Tibial nerve (tissue), 3 donors: Measurements from ENCODE around the gene ATE1.

ENCODE experiments used
- CTCF ChIP-seq, 5 experiments: fragments of 200-600 bp in 3 of 5; fragments of 450-650 bp in 2 of 5; sonication (generic) in 3 of 5; IDR thresholded peaks; one replicate each; pipeline ENCODE4 v1.5.1; 2016 to 2019; ENCODE audit warnings: antibody characterized with exemption in 5 of 5, mild to moderate bottlenecking in 3 of 5, moderate library complexity in 2 of 5
- POLR2A ChIP-seq, 2 donors: fragments of 450-650 bp; IDR thresholded peaks; one replicate each; pipeline ENCODE4 v1.6.1; 2017; ENCODE audit warnings: antibody characterized with exemption in 2 of 2, mild to moderate bottlenecking in 2 of 2, moderate library complexity in 2 of 2

- TF ChIP-seq CTCF (IDR thresholded peaks at IDR 0.05) (no peak), POLR2A (IDR thresholded peaks at IDR 0.05) (no peak)
Measured at GRCh38 chr10:121956111-121957061, 28.6 kb upstream of the ATE1 start.
